Suprapubic skin (tissue), 4 donors: Measurements from ENCODE around the gene SGO1. TPM values are rescaled to one million over a fixed set of nuclear protein-coding genes. Genes with fewer than 3 reads are reported as not detected.

Source experiments
- DNase-seq, 2 donors: peaks; one replicate each; pipeline ENCODE4 v3.0.0-alpha.2; 2019; ENCODE audit warnings: low spot score in 2 of 2
- H3K27ac ChIP-seq: fragments of 200-600 bp; sonication (generic); one replicate; pipeline ENCODE4 v1.5.1; 2019
- H3K27me3 ChIP-seq: fragments of 200-600 bp; sonication (generic); one replicate; pipeline ENCODE4 v1.5.1; 2019
- H3K36me3 ChIP-seq: fragments of 200-600 bp; sonication (generic); one replicate; pipeline ENCODE4 v1.5.1; 2019
- H3K4me1 ChIP-seq: fragments of 200-600 bp; sonication (generic); one replicate; pipeline ENCODE4 v1.5.1; 2019
- H3K4me3 ChIP-seq: fragments of 200-600 bp; sonication (generic); one replicate; pipeline ENCODE4 v1.5.1; 2019; ENCODE audit warnings: mild to moderate bottlenecking
- H3K9me3 ChIP-seq: fragments of 200-600 bp; sonication (generic); one replicate; pipeline ENCODE4 v1.5.1; 2019
- EP300 ChIP-seq: sonication (generic); formaldehyde crosslinking; IDR thresholded peaks from one replicate; pipeline ENCODE4 v1.6.1; 2017; ENCODE audit warnings: antibody characterized with exemption
- POLR2A ChIP-seq, 2 donors: fragments of 450-650 bp; IDR thresholded peaks; one replicate each; pipeline ENCODE4 v1.6.1; 2017; ENCODE audit warnings: antibody characterized with exemption in 2 of 2, mild to moderate bottlenecking in 2 of 2, moderate library complexity in 2 of 2
- POLR2AphosphoS5 ChIP-seq, 3 donors: sonication (generic); formaldehyde crosslinking; IDR thresholded peaks; one replicate each; pipeline ENCODE4 v1.6.1; 2017; ENCODE audit warnings: antibody characterized with exemption in 3 of 3
- WGBS: methylation state at CpG from one replicate; pipeline ENCODE4 v1.1.5; 2018; 5-methylcytosine and 5-hydroxymethylcytosine counted together
- total RNA-seq, 4 donors: library from RNA; depleted of rRNA; stranded (reverse); fragments of >200 nt; gene quantifications; one replicate each; pipeline ENCODE4 v1.1.0, GENCODE V29; 2016
- TF ChIP-seq, protein P1 (sequence below), 2 donors: fragments of 200-600 bp in 1 of 2; fragments of 450-650 bp in 1 of 2; sonication (generic) in 1 of 2; IDR thresholded peaks; one replicate each; pipeline ENCODE4 v1.5.1; 2016 to 2019; ENCODE audit warnings: antibody characterized with exemption in 2 of 2, mild to moderate bottlenecking in 1 of 2, moderate library complexity in 1 of 2

The SGO1 gene
- total RNA-seq, 4 donors from 2014 or later = 0.89 to 2.6 (median 1.6) TPM

DNA sequence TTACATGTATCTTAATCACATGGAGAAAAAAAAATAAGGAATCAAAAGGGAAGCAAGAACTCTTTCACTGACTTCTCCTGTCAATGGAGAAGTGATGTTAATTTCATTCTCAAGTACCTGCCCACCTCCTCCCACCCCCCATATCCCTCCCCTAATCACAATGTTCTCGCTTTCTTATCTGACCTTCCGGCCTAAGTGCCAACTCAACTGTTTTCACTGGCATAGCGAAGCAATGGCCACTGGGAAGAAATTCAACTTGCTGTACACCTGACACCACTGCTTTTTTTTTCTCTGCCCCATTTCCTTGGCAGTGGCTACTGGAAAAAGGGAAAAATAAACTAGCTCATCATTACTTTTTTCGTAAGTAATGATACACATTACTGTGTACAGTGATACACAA lies 3.8 kb downstream of the SGO1 start:
- no peak for DNase-seq
- peaks cover 13% of the 10 kb centered on the region for H3K4me1 ChIP-seq
- H3K27me3 ChIP-seq = no peaks in the 10 kb centered on the region
- TF ChIP-seq, protein P1, sequence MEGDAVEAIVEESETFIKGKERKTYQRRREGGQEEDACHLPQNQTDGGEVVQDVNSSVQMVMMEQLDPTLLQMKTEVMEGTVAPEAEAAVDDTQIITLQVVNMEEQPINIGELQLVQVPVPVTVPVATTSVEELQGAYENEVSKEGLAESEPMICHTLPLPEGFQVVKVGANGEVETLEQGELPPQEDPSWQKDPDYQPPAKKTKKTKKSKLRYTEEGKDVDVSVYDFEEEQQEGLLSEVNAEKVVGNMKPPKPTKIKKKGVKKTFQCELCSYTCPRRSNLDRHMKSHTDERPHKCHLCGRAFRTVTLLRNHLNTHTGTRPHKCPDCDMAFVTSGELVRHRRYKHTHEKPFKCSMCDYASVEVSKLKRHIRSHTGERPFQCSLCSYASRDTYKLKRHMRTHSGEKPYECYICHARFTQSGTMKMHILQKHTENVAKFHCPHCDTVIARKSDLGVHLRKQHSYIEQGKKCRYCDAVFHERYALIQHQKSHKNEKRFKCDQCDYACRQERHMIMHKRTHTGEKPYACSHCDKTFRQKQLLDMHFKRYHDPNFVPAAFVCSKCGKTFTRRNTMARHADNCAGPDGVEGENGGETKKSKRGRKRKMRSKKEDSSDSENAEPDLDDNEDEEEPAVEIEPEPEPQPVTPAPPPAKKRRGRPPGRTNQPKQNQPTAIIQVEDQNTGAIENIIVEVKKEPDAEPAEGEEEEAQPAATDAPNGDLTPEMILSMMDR (IDR thresholded peaks at IDR 0.05) = no peak
- TF ChIP-seq POLR2AphosphoS5 (IDR thresholded peaks at IDR 0.05) (no peak), POLR2A (IDR thresholded peaks at IDR 0.05) (no peak), EP300 (no peak)
- no peaks in the 10 kb centered on the region for H3K36me3 ChIP-seq
- H3K9me3 ChIP-seq = no peaks in the 10 kb centered on the region
- no peak overlapping the region for H3K27ac ChIP-seq
- H3K4me3 ChIP-seq = no peak overlapping the region
- 92% methylated on average over 4 of the region's 4 CpGs for WGBS

DNA sequence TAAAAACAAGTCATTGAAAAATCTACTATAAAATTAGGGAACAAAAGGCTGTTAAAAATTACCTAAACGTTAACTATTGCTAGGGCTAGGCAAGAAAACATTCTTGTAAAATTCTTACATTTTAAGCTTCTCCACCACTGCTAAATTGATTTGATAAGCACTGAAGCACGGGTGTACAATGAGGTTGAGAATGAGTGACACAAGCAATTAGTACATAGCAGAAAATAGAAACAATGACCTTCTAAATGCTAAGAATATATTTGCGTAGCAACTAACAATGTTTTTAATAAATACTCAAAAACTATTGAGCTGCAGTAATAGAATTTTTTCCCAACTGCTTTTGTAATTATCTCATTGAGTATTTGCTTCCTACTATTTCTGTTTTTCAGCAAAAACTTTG lies 4.7 kb downstream of the SGO1 start:
- 90% methylated on average over 3 of the region's 3 CpGs for WGBS
- TF ChIP-seq, protein P1 (IDR thresholded peaks at IDR 0.05) = no peak
- TF ChIP-seq POLR2A (IDR thresholded peaks at IDR 0.05) (no peak), EP300 (no peak), POLR2AphosphoS5 (IDR thresholded peaks at IDR 0.05) (no peak)
- no peak overlapping the region for H3K4me3 ChIP-seq
- peaks cover 7% of the 10 kb centered on the region for H3K4me1 ChIP-seq
- no peak for DNase-seq
- no peaks in the 10 kb centered on the region for H3K36me3 ChIP-seq
- H3K9me3 ChIP-seq = no peaks in the 10 kb centered on the region
- no peaks in the 10 kb centered on the region for H3K27me3 ChIP-seq
- no peak overlapping the region for H3K27ac ChIP-seq

DNA sequence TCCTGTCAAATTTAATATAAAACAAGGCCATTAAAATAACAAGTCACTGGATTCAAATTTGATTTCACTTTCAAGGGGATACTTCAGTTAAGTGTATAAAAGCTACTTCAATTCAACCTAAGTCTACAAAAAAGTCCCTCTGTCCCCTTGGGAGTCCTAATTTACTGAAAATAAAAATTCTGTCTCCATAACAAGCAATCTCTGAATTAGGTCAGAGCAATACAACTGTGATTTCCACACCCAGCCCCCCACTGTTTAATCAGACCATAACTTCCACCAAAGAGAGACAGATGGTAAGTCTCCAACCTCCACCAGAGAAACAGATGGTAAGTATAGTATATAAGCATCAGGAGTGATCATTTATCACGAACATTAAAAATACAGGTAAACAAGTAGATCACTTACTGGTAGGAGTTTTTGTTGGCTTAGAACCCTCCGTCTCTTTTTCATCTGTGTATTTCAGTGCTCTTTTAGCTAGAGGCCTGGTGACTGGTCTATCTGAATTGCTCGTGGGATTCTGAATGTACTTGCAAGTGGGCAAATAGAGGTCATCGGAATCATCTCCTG lies 12.1 kb downstream of the SGO1 start:
- H3K4me3 ChIP-seq = no peak overlapping the region
- no peak overlapping the region for H3K27ac ChIP-seq
- 97% methylated on average over 4 of the region's 4 CpGs for WGBS
- H3K9me3 ChIP-seq = no peaks in the 10 kb centered on the region
- DNase-seq = no peak
- TF ChIP-seq POLR2A (IDR thresholded peaks at IDR 0.05) (no peak), POLR2AphosphoS5 (IDR thresholded peaks at IDR 0.05) (no peak), EP300 (no peak)
- TF ChIP-seq, protein P1 (IDR thresholded peaks at IDR 0.05) = no peak
- H3K4me1 ChIP-seq = no peaks in the 10 kb centered on the region
- H3K27me3 ChIP-seq = no peaks in the 10 kb centered on the region
- H3K36me3 ChIP-seq = no peaks in the 10 kb centered on the region

DNA sequence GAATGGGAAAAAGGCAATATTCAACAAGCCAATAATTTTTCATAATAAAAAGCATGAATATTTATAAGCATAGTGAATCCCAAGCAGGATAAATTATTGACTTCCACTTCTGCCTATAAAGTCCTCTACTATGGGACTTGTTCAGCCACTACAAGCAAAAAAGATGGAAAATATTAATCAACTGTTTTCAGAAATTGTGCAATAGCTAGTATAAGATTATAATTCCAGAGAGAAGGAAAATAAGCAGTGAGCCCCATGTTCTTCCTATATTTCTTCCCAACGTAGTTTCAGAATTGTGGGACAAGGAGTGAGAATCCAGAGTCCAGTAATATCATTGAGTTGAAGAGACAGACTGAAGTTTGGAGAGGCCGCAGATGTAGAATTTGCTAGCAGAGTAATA lies 24.3 kb downstream of the SGO1 start:
- Histone ChIP-seq H3K4me1 (no peaks in the 10 kb centered on the region), H3K27me3 (no peaks in the 10 kb centered on the region), H3K4me3 (no peak overlapping the region), H3K9me3 (no peaks in the 10 kb centered on the region), H3K36me3 (no peaks in the 10 kb centered on the region), H3K27ac (no peak overlapping the region)
- WGBS = 93% methylated on average over 2 of the region's 2 CpGs
- TF ChIP-seq, protein P1 (IDR thresholded peaks at IDR 0.05) = no peak
- TF ChIP-seq POLR2A (IDR thresholded peaks at IDR 0.05) (no peak), EP300 (no peak), POLR2AphosphoS5 (IDR thresholded peaks at IDR 0.05) (no peak)
- DNase-seq = no peak

DNA sequence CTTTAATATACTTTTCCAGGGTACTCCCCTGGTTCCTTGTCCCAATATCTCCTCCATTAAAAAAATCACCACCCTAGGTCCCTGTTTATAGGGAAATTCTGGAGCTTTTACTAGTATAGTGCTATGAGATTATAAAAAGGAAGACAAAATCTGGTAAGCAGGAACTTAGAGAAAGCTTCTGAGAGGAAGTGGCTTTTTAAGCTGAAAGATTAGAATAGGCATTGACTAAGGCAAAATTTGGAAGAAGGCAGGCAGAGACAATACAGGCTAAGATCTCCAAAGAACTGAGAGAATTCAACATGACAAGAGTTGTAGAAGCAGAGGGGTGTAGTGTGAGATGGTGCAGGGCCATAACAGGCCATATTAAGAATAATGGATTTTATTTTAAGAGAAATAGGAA lies 25.8 kb downstream of the SGO1 start:
- no peak overlapping the region for H3K27ac ChIP-seq
- H3K27me3 ChIP-seq = no peaks in the 10 kb centered on the region
- no peaks in the 10 kb centered on the region for H3K4me1 ChIP-seq
- no peak for DNase-seq
- TF ChIP-seq POLR2A (IDR thresholded peaks at IDR 0.05) = no peak
- no peak for TF ChIP-seq POLR2AphosphoS5 (IDR thresholded peaks at IDR 0.05)
- TF ChIP-seq, protein P1 (IDR thresholded peaks at IDR 0.05) = no peak
- TF ChIP-seq EP300 = no peak
- no peaks in the 10 kb centered on the region for H3K36me3 ChIP-seq
- H3K9me3 ChIP-seq = no peaks in the 10 kb centered on the region
- H3K4me3 ChIP-seq = no peak overlapping the region
